ENCODE measurements around the gene SET. TPM values are rescaled to one million over a fixed set of nuclear protein-coding genes. Genes with fewer than 3 reads are reported as not detected.
A peak's percentile ranks its signal among the peaks of the same experiment; 100 is the strongest.

The SET gene
- polyA plus RNA-seq, 1 of the 3 experiments (the other 2 are of a cell fraction), result 64.6 TPM

- Histone ChIP-seq H3K9ac (peak overlapping the region; percentile 55; the same call in 1 of the 2 replicates), H3K9me3 (no peaks in the 10 kb centered on the region), H3K9me2 (no peaks in the 10 kb centered on the region), H2AFZ (ENCODE audit: low read depth) (no peak overlapping the region), H3K27me3 (ENCODE audit: insufficient read depth) (no peaks in the 10 kb centered on the region), H4K20me1 (ENCODE audit: insufficient read depth) (no peaks in the 10 kb centered on the region), H3K36me3 (replicated peaks in 1 of 2; ENCODE audit: control insufficient read depth in 1 of 2, insufficient read depth in 2 of 2, low read length in 1 of 2) (peaks cover 0 to 7% of the 10 kb centered on the region in 2 experiments), H3K27ac (ENCODE audit: low read depth in 2 of 2, low read length in 1 of 2) (no peak overlapping the region), H3K4me3 (ENCODE audit: low read depth in 2 of 2, low read length in 1 of 2) (peak overlapping the region; percentile 70 to 75; a peak in 1 of 4 replicates), H3K79me2 (ENCODE audit: insufficient read depth) (no peaks in the 10 kb centered on the region), H3K4me1 (ENCODE audit: control insufficient read depth in 1 of 2, insufficient read depth in 2 of 2, low read depth in 1 of 2, low read length in 1 of 2) (peaks cover 0 to 11% of the 10 kb centered on the region in 2 experiments; a peak in 1 of 4 replicates), H3F3A (replicated peaks; ENCODE audit: insufficient read depth) (peaks cover 6% of the 10 kb centered on the region), H3K4me2 (peak overlapping the region; percentile 84)
- no peak for DNase-seq
- WGBS (ENCODE audit: low lambda C conversion rate), result 76% methylated on average over 9 of the region's 9 CpGs
- ChIA-PET POLR2A (no interaction called here), CTCF (interaction anchor here (1.9 to 2.7 kb wide), 2 partner anchors 20 to 21 kb away, joined by 8 to 12 read pairs; partner anchors contain the start of gene PKN3)
- TF ChIP-seq, protein P1, sequence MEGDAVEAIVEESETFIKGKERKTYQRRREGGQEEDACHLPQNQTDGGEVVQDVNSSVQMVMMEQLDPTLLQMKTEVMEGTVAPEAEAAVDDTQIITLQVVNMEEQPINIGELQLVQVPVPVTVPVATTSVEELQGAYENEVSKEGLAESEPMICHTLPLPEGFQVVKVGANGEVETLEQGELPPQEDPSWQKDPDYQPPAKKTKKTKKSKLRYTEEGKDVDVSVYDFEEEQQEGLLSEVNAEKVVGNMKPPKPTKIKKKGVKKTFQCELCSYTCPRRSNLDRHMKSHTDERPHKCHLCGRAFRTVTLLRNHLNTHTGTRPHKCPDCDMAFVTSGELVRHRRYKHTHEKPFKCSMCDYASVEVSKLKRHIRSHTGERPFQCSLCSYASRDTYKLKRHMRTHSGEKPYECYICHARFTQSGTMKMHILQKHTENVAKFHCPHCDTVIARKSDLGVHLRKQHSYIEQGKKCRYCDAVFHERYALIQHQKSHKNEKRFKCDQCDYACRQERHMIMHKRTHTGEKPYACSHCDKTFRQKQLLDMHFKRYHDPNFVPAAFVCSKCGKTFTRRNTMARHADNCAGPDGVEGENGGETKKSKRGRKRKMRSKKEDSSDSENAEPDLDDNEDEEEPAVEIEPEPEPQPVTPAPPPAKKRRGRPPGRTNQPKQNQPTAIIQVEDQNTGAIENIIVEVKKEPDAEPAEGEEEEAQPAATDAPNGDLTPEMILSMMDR (IDR thresholded peaks at IDR 0.05), result no peak
- TF ChIP-seq CHD2 (IDR thresholded peaks at IDR 0.05; ENCODE audit: low read length, partially characterized antibody), result no peak
- TF ChIP-seq MEF2A (IDR thresholded peaks at IDR 0.05; ENCODE audit: borderline replicate concordance, low read depth), result no peak
- no peak for TF ChIP-seq JUND (IDR thresholded peaks at IDR 0.05)
- no peak for TF ChIP-seq TCF12 (IDR thresholded peaks at IDR 0.05)
- TF ChIP-seq RXRA (IDR thresholded peaks at IDR 0.05; ENCODE audit: borderline replicate concordance, low read depth), result no peak
- TF ChIP-seq RCOR1 (IDR thresholded peaks at IDR 0.05; ENCODE audit: low read length), result no peak
- no peak for TF ChIP-seq REST (IDR thresholded peaks at IDR 0.05; ENCODE audit: low read depth, low read length)
- no peak for TF ChIP-seq FOXJ3 (CRISPR knock-in tag; IDR thresholded peaks at IDR 0.05)
- TF ChIP-seq SIN3A (IDR thresholded peaks at IDR 0.05; ENCODE audit: borderline replicate concordance, low read depth, low read length), result no peak
- no peak for TF ChIP-seq PBX3 (IDR thresholded peaks at IDR 0.05)
- TF ChIP-seq TEAD4 (IDR thresholded peaks at IDR 0.05; ENCODE audit: borderline replicate concordance, insufficient read depth), result no peak
- TF ChIP-seq ELF1 (IDR thresholded peaks at IDR 0.05), result no peak
- TF ChIP-seq EP300 (IDR thresholded peaks at IDR 0.05; ENCODE audit: borderline replicate concordance in 1 of 2, low read depth in 1 of 2, low read length in 1 of 2), result no peak
- TF ChIP-seq FOXM1 (IDR thresholded peaks at IDR 0.05; ENCODE audit: low read depth), result no peak
- no peak for TF ChIP-seq RAD21 (IDR thresholded peaks at IDR 0.05; ENCODE audit: low read length)
- no peak for TF ChIP-seq POLR2AphosphoS5 (IDR thresholded peaks at IDR 0.05; ENCODE audit: low read depth, low read length)
- no peak for TF ChIP-seq RFX5 (IDR thresholded peaks at IDR 0.05; ENCODE audit: low read length)
These were observed 33.6 kb downstream of the SET start for GRCh38 chr9:128722380-128723351.

Data from SK-N-SH (cell line).